ENCODE measurements around the gene NT5DC2.

NT5DC2 gene

GRCh38 chr3:52524258-52524751, 9.4 kb downstream of the NT5DC2 start:
- DNase-seq, result no peak

GRCh38 chr3:52523386-52524257, 10.0 kb downstream of the NT5DC2 start:
- no peak for DNase-seq

- DNase-seq, result no peak
Measured at GRCh38 chr3:52522651-52523251, 10.9 kb downstream of the NT5DC2 start.

- no peak for DNase-seq
Measured at GRCh38 chr3:52521881-52522650, 11.6 kb downstream of the NT5DC2 start.

- DNase-seq, result no peak
Measured at GRCh38 chr3:52521488-52521824, 12.2 kb downstream of the NT5DC2 start.

- no peak for DNase-seq
Measured at GRCh38 chr3:52520716-52521487, 12.8 kb downstream of the NT5DC2 start.

- no peak for DNase-seq
Measured at GRCh38 chr3:52520141-52520667, 13.5 kb downstream of the NT5DC2 start.

- DNase-seq, result no peak
Measured at GRCh38 chr3:52519445-52520140, 14.1 kb downstream of the NT5DC2 start.

GRCh38 chr3:52518723-52519444, 14.8 kb downstream of the NT5DC2 start:
- no peak for DNase-seq

GRCh38 chr3:52517796-52518722, 15.6 kb downstream of the NT5DC2 start:
- DNase-seq, result no peak

- DNase-seq, result no peak
Measured at GRCh38 chr3:52516509-52517195, 17.0 kb downstream of the NT5DC2 start.

GRCh38 chr3:52515192-52515591, 18.5 kb downstream of the NT5DC2 start:
- DNase-seq, result no peak

- no peak for DNase-seq
Measured at GRCh38 chr3:52514576-52514975, 19.1 kb downstream of the NT5DC2 start.

GRCh38 chr3:52513281-52513680, 20.4 kb downstream of the NT5DC2 start:
- no peak for DNase-seq

- no peak for DNase-seq
Measured at GRCh38 chr3:52512727-52513126, 20.9 kb downstream of the NT5DC2 start.

GRCh38 chr3:52512105-52512504, 21.6 kb downstream of the NT5DC2 start:
- DNase-seq, result no peak

GRCh38 chr3:52511509-52511908, 22.1 kb downstream of the NT5DC2 start:
- DNase-seq, result no peak

- DNase-seq, result no peak
Measured at GRCh38 chr3:52509753-52510328, 23.8 kb downstream of the NT5DC2 start.

GRCh38 chr3:52507359-52507758, 26.3 kb downstream of the NT5DC2 start:
- DNase-seq, result no peak
